Activated T-helper 9 cell treated with anti-CD3 and anti-CD28 coated beads, Interleukin-2, amount 50 U/mL, for 16 hours (primary cell): ENCODE measurements around the gene ALKBH3.
A peak's percentile ranks its signal among the peaks of the same experiment; 100 is the strongest.

Experiments
- DNase-seq: peaks from one replicate; pipeline ENCODE4 v3.0.0-alpha.2; 2020; ENCODE audit warnings: low read depth

Gene ALKBH3

DNA sequence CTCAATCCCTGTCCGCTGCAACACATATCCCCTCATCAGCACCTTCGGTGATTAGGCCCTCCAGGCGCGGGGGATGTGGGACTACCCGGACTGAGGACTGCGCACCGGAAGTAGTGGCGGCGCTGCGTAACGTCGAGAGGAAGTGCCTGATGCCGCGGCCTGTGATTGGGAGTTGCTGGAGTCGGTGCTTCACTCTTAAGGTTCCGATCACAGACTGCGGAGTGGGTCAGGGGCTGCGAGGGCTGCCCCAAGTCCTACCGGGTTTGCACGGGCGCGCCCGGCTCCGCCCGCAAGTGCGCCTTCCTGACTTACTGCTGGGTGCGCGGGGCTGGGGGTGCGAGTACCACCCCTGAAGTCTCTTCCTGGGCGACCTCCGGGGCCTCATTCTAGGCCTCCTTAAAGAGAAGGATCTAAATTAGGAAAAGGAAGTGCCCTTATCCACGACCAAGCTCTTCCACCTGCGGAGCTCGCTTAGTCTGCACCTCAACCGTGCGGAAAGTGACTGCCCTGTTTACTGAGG, at the start of gene ALKBH3:
Gene ALKBH3, plus strand, starts transcription at position 192 of the 520 bp plus-strand sequence. CDS start 1,822 bp downstream, outside the sequence.
- peak; percentile 86 for DNase-seq

DNA sequence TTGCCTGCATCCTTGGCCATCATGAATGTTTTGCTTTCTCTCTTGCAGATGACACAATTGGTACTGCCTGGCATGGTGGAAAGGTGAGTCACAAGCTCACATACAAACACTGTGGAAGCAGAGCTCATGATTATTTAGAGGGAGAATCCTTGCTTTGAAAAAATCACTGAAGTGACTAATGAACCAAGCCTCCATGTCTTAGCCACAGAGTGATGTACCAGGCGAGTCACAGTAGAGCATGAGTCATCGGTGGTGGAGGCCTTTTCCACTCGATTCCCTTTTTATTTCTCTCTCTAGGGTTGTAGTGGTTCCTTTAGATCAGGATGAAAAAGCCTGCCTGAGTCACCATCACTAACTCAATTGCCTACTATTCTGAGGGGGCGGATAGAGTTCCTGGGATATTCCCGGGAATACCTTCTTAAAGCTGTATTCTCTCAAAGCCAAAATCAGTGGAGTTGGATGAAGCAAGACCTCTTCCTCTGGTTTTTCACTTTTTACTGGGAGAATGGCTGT, 49.6 kb upstream of the ALKBH3 start:
- DNase-seq, result peak; percentile 32

- no peak for DNase-seq
Measured at GRCh38 chr11:43832536-43832935, 48.1 kb upstream of the ALKBH3 start.

DNA sequence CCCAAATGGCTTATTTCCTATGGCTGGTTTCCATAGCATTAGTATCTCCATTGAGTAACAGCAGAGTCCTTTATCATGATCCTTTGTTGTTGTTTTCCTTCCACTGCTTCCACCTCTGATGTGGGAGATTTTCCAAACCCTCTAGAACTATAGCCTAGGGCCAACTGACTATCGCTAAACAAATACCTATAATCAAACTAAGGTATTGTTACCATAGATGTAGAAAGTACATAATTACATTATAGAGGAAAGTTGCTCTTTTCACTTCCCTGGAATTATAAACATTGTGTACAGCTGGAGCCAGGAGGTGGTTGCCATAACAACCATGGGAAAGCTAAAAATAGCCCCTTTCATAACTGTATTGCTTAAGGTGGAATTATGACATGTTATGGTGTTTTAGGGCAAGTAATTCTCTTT, 47.0 kb upstream of the ALKBH3 start:
- no peak for DNase-seq

GRCh38 chr11:43834286-43834685, 46.3 kb upstream of the ALKBH3 start:
- no peak for DNase-seq

DNA sequence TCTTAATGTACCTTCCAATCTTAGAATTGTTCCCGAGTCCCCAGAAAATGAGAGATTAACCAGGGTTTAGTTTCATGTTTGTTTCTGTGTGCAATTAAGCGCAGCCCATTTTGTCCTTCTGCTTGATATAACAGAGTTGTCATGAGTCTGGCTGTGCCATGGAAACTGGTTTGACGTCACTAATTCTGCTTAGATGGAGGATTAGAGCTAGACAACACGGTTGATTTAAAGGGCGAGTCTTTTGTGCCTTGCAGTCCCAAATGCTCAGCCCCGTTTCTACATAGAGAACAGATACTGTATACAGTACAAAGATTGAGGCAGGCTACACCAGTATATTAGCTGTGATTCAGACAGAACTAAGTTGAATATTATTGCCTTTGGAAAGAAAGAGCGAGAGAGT, 45.5 kb upstream of the ALKBH3 start:
- DNase-seq, result no peak

GRCh38 chr11:43837879-43838278, 42.8 kb upstream of the ALKBH3 start:
- no peak for DNase-seq

- DNase-seq, result no peak
Measured at GRCh38 chr11:43842021-43842420, 38.6 kb upstream of the ALKBH3 start.

GRCh38 chr11:43845816-43846215, 34.8 kb upstream of the ALKBH3 start:
- no peak for DNase-seq

GRCh38 chr11:43852057-43852636, 28.5 kb upstream of the ALKBH3 start:
- peak; percentile 20 for DNase-seq

DNA sequence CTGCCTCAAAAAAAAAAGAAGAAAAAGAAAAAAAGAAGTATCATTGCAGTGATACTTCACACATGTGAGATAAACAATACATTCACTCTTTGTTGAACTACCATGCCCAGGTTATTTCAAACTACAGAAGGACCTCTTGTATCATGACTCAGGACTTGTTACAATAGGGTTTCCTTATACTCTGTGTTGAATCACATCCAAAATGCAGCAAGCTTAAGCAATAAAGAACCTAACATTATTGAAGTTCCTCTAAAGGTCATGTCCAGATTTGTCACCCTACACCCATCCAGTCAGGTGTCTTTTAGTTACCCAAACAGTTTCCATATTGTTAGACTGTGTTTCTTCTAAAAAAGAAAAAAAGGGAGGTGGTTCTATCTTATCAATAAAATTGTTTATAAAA, 26.9 kb upstream of the ALKBH3 start:
- DNase-seq, result no peak

GRCh38 chr11:43856993-43857392, 23.6 kb upstream of the ALKBH3 start:
- DNase-seq, result no peak

GRCh38 chr11:43861141-43861540, 19.5 kb upstream of the ALKBH3 start:
- DNase-seq, result no peak

GRCh38 chr11:43866520-43866919, 14.1 kb upstream of the ALKBH3 start:
- no peak for DNase-seq

DNA sequence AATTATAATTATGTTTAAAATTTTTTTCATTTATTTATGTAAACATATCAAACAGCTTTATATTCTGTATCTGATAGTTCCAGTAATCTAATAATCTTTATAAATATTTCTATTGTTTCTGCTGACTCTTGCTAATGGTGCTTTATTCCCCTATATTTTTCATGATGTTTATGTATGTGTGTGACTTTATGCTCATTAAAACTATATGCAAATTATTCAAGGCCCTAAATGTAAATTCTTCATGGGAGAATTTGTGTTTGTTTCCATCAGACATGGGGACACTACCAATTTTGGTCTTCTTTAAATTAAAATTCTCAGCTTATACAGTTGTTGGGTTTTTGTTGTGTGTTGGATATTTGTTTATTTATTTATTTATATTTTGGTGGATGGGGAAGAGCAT, 13.7 kb upstream of the ALKBH3 start:
- DNase-seq, result no peak

- no peak for DNase-seq
Measured at GRCh38 chr11:43868852-43869567, 11.6 kb upstream of the ALKBH3 start.

- DNase-seq, result no peak
Measured at GRCh38 chr11:43871051-43871450, 9.6 kb upstream of the ALKBH3 start.

DNA sequence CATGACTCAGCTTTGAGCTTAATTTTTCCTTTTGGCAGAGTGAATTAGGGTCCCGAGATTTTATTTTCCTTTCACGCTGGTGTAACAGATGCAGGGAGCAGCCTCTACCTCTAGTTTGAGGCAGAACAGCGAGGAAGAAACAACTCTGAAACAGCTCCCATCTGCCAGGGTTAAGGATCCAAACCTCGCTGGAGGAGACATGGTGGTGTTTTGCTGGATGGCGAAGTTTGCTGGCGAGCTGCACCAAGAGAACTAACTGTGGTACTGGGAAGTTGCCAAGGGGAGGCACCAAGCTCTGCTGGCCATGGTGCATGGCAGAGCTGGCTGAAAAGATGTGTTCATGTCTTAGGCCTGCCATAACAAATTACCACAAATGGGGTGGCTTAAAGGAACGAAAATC, 7.6 kb upstream of the ALKBH3 start:
- no peak for DNase-seq

DNA sequence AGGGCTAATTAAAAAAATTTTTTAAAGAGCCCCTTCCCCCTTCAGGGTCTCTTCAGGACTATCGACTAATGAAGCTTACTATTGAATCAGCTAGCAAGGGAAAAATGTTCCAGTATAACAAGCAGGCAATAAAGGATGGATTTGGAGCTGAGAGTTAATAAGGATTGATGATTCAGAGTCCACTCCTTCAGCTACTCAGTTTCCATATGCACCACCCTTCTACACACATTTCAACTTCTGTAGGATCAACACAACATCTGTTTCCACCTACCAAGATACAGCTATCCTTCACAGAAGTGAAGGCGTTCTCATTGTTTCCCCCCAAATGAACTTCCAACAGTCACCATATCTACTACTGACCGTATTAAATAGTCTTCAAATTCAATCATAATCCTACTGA, 6.6 kb upstream of the ALKBH3 start:
- DNase-seq, result no peak

DNA sequence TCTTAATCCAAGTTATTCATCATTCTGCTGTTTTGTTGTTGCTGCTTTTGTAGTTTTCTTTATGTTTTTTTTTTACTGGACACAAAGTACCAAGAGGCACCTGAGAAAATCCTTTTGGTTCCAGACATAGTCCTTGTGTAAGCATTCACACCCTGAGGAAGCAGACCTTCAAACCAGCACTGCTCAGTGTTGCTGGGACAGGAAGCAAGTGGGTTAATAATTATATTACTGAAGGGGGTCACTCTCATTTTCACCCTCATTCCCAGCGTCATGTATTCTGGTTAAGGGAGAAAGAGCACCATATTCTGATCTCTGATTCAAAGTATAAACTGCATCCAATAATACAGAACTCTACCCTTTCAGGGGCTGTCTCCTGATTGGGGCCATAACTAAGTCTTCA, 5.9 kb upstream of the ALKBH3 start:
- DNase-seq, result no peak

DNA sequence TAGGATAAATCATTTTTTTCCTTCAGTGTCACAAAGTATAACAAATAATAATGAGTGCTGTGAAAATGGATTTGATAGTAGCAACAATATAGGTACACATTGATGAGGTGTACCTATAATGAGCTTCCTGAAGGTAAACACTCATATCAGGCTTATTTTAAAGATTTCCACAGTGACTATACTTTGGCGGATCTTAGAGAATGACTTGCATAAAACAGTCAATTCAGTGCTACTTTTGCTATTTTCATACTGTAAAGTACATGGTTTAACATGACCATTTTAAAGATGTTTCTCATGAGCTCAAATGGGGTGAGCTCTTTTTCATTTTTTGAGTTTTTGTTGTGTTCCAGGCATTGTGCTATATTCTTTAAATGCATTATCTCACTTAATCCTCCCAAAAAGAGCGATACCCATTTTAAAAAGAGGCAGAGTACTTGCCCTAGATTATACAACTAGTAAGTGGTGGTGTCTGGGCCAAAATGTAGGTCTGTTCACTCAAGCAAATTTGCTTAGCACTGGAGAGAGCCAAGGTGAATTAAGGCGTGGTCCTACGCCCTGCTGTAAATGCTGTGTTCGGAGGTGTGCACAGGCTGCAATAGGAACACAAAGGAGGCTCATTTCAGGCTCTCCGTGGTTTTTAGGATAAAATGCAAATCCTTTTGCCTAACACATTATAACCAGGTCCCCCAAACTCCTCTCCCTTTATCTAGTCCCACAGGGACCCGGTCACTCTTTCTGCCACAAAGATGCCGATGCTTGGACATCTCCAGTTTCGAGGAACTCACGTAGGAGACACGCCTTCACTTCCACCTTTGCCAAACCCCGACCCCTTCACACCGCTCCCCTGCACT, 617 bp upstream of the ALKBH3 start:
- DNase-seq, result no peak

DNA sequence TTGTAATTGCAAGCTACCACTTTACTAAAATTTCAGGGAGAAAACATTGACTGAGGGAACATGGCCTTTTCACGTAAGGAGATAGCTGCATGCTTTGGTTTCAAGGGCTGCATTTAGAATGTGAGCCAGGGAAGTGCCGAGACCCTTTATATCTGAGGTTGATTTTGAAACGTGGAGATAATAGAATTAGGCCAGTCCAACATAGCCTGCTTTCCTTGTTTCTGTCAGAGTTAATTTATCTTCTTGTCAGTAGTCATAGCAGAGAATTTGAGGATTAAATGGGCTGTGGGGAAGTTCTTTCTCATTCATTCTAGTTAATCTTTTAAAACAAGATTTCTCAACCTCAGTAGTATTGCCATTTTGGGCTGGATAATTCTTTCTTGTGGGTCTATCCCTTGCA, 12.2 kb downstream of the ALKBH3 start:
- no peak for DNase-seq

DNA sequence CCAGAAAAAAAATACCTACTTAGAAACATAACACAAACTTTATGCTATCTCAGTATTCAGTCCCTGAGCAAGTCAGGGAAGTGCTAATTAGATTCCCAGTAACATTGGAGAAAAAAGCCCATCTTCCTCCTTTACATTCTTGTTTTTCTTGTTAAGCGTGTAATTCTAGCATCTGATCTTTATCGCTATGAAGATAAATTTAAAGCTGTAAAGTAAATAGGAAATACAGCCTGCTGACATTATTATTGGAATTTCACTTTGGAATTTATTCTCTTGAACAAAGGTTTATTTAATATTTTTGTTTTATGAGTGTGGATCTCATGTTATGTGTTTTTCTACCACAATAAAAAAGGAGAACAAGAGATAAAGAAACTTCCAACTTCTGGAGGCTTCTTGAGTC, 13.9 kb downstream of the ALKBH3 start:
- DNase-seq, result no peak
